C4-2B (cell line): ENCODE results near the gene CASP8AP2.

Experiments used
- CTCF ChIP-seq: fragments of 450-650 bp; conservative IDR thresholded peaks from 2 replicates; pipeline ENCODE4 v1.5.1; 2017; ENCODE audit warnings: mild to moderate bottlenecking
- ZFX ChIP-seq: fragments of 450-650 bp; IDR thresholded peaks from 2 replicates; pipeline ENCODE4 v1.6.1; 2017

- TF ChIP-seq CTCF (no peak), ZFX (no peak)
Observed at GRCh38 chr6:89866024-89866678, 36.5 kb downstream of the CASP8AP2 start.
